H1 (cell line): ENCODE measurements around the gene NCBP2. TPM values are rescaled to one million over a fixed set of nuclear protein-coding genes. Genes with fewer than 3 reads are reported as not detected.

Experiments
- CTCF ChIA-PET: fragments of 300-600 bp; sonication (Branson Sonifier 250); formaldehyde crosslinking; loops from one replicate; lab custom pipeline; 2021; ENCODE audit not compliant: partially characterized antibody; lab: Charles Lee
- POLR2A ChIA-PET: fragments of 300-600 bp; sonication (Branson Sonifier 250); formaldehyde crosslinking; loops from one replicate; lab custom pipeline; 2021; ENCODE audit warnings: inconsistent platforms; ENCODE audit not compliant: partially characterized antibody; lab: Charles Lee
- DNase-seq, 2 experiments: peaks; one replicate each; pipeline versions ENCODE4 v3.0.0 to v3.0.0-alpha.2; 2010 to 2022; ENCODE audit warnings: low spot score in 2 of 2, low read depth in 1 of 2, mixed read lengths in 1 of 2
- FAIRE-seq: peaks from 2 replicates; lab custom pipeline; 2011; peaks lifted over from hg19 to GRCh38; lab: Jason Lieb, UNC
- H2AFZ ChIP-seq: 2 replicates; pipeline ENCODE4 v1.8.1; 2012; ENCODE audit warnings: low read length, inconsistent platforms
- H2AK5ac ChIP-seq: 2 replicates; pipeline ENCODE4 v1.6.1; 2013; ENCODE audit warnings: low read depth, low read length
- H2BK120ac ChIP-seq: replicated peaks from 2 replicates; pipeline ENCODE3; 2013; ENCODE audit warnings: low read depth, low read length, inconsistent platforms
- H2BK12ac ChIP-seq: 2 replicates; pipeline ENCODE4 v1.6.1; 2013; ENCODE audit warnings: low read depth, low read length
- H2BK15ac ChIP-seq: 2 replicates; pipeline ENCODE4 v1.6.1; 2013; ENCODE audit warnings: low read length
- H2BK20ac ChIP-seq: 2 replicates; pipeline ENCODE4 v1.6.1; 2013; ENCODE audit warnings: low read length
- H2BK5ac ChIP-seq: 2 replicates; pipeline ENCODE4 v1.6.1; 2013; ENCODE audit warnings: low read depth, low read length
- H3K14ac ChIP-seq: 2 replicates; pipeline ENCODE4 v1.6.1; 2013; ENCODE audit warnings: inconsistent platforms; ENCODE audit not compliant: insufficient read length
- H3K18ac ChIP-seq: 2 replicates; pipeline ENCODE4 v1.6.1; 2013; ENCODE audit warnings: low read length; ENCODE audit errors: extremely low read depth
- H3K23ac ChIP-seq: 2 replicates; pipeline ENCODE4 v1.6.1; 2013; ENCODE audit warnings: inconsistent platforms; ENCODE audit not compliant: insufficient read length
- H3K23me2 ChIP-seq: 2 replicates; pipeline ENCODE4 v1.6.1; 2013; ENCODE audit warnings: low read depth, low read length
- H3K27ac ChIP-seq: 2 replicates; pipeline ENCODE4 v1.6.1; 2011; ENCODE audit warnings: low read depth, low read length, inconsistent platforms
- H3K27me3 ChIP-seq, 4 experiments: replicated peaks in 1 of 4; 1 replicate in 1 of 4; 2 replicates in 3 of 4; pipeline versions ENCODE4 v1.6.1 to v1.8.1; 2011 to 2013; ENCODE audit warnings: low read length in 3 of 4, mild to moderate bottlenecking in 3 of 4, inconsistent platforms in 2 of 4, mixed read lengths in 2 of 4, moderate library complexity in 1 of 4; ENCODE audit not compliant: control insufficient read depth in 3 of 4, insufficient read depth in 3 of 4; ENCODE audit errors: extremely low read depth in 1 of 4
- H3K36me3 ChIP-seq, 4 experiments: 2 replicates each; pipeline versions ENCODE4 v1.6.1 to v1.8.1; 2011 to 2013; ENCODE audit warnings: mild to moderate bottlenecking in 4 of 4, low read length in 3 of 4, moderate library complexity in 2 of 4, control low read depth in 1 of 4, inconsistent platforms in 1 of 4; ENCODE audit not compliant: insufficient read depth in 4 of 4, control insufficient read depth in 2 of 4
- H3K4ac ChIP-seq: replicated peaks from 2 replicates; pipeline ENCODE3; 2013; ENCODE audit warnings: low read length, low read depth, mixed read lengths, inconsistent platforms; ENCODE audit not compliant: insufficient read length
- H3K4me1 ChIP-seq, 4 experiments: replicated peaks in 1 of 4; 1 replicate in 1 of 4; 2 replicates in 3 of 4; pipeline versions ENCODE4 v1.6.1 to v1.8.1; 2011 to 2013; ENCODE audit warnings: low read length in 3 of 4, inconsistent platforms in 2 of 4, mixed read lengths in 1 of 4; ENCODE audit not compliant: insufficient read depth in 4 of 4, control insufficient read depth in 3 of 4
- H3K4me2 ChIP-seq, 2 experiments: 2 replicates each; pipeline versions ENCODE4 v1.6.1 to v1.8.1; 2011 to 2013; ENCODE audit warnings: low read depth in 2 of 2, low read length in 2 of 2, control low read depth in 1 of 2, inconsistent platforms in 1 of 2, mild to moderate bottlenecking in 1 of 2; ENCODE audit not compliant: insufficient read depth in 1 of 2
- H3K4me3 ChIP-seq, 4 experiments: fragments of 200-600, 300-600 bp in 1 of 4; sonication (generic), shearing (Covaris generic), sonication (Bioruptor Twin) in 1 of 4; 2 replicates each; pipeline versions ENCODE4 v1.5.1 to v1.8.1; 2011 to 2016; ENCODE audit warnings: low read length in 4 of 4, low read depth in 3 of 4, control low read depth in 2 of 4, inconsistent platforms in 2 of 4, mild to moderate bottlenecking in 2 of 4, mixed read lengths in 1 of 4, moderate library complexity in 1 of 4; ENCODE audit not compliant: insufficient read depth in 2 of 4; ENCODE audit errors: extremely low read depth in 1 of 4
- H3K56ac ChIP-seq: replicated peaks from 2 replicates; pipeline ENCODE3; 2013; ENCODE audit warnings: low read depth, mild to moderate bottlenecking, mixed read lengths, low read length, inconsistent platforms; ENCODE audit not compliant: insufficient read length
- H3K79me1 ChIP-seq: 2 replicates; pipeline ENCODE4 v1.6.1; 2013; ENCODE audit warnings: low read depth, low read length, control low read depth
- H3K79me2 ChIP-seq, 2 experiments: 2 replicates each; pipeline versions ENCODE4 v1.6.1 to v1.8.1; 2012 to 2013; ENCODE audit warnings: low read length in 2 of 2, mild to moderate bottlenecking in 2 of 2, inconsistent platforms in 1 of 2; ENCODE audit not compliant: insufficient read depth in 2 of 2, control insufficient read depth in 1 of 2
- H3K9ac ChIP-seq, 4 experiments: replicated peaks in 1 of 4; 1 replicate in 1 of 4; 2 replicates in 3 of 4; pipeline versions ENCODE4 v1.6.1 to v1.8.1; 2011 to 2013; ENCODE audit warnings: low read depth in 3 of 4, low read length in 3 of 4, control low read depth in 2 of 4, mild to moderate bottlenecking in 2 of 4, moderate library complexity in 2 of 4, inconsistent platforms in 1 of 4; ENCODE audit errors: extremely low read depth in 1 of 4
- H3K9me3 ChIP-seq, 2 experiments: 2 replicates each; pipeline versions ENCODE4 v1.6.1 to v1.8.1; 2012 to 2013; ENCODE audit warnings: mild to moderate bottlenecking in 2 of 2, moderate library complexity in 2 of 2, control low read depth in 1 of 2, inconsistent platforms in 1 of 2, low read depth in 1 of 2, low read length in 1 of 2, mixed read lengths in 1 of 2; ENCODE audit not compliant: insufficient read depth in 2 of 2
- H4K20me1 ChIP-seq, 2 experiments: replicated peaks in 1 of 2; 2 replicates each; pipeline versions ENCODE3 to v1.8.1; 2011 to 2013; ENCODE audit warnings: inconsistent platforms in 2 of 2, low read length in 2 of 2, mild to moderate bottlenecking in 1 of 2; ENCODE audit not compliant: insufficient read depth in 2 of 2, control insufficient read depth in 1 of 2
- H4K5ac ChIP-seq: 2 replicates; pipeline ENCODE4 v1.6.1; 2013; ENCODE audit warnings: low read length, low read depth, mixed read lengths, inconsistent platforms; ENCODE audit not compliant: insufficient read length
- H4K8ac ChIP-seq: 2 replicates; pipeline ENCODE4 v1.8.0; 2013; ENCODE audit warnings: mild to moderate bottlenecking, moderate library complexity, low read length, inconsistent platforms; ENCODE audit not compliant: insufficient read depth; ENCODE audit errors: extremely low read depth
- H4K91ac ChIP-seq: replicated peaks from 2 replicates; pipeline ENCODE3; 2013; ENCODE audit warnings: low read length, mixed read lengths, inconsistent platforms; ENCODE audit not compliant: insufficient read length
- CBX8 ChIP-seq: fragments of 300-800, 300-1000 bp; sonication (generic); IDR thresholded peaks from 2 replicates; pipeline ENCODE4 v1.7.1; 2016; ENCODE audit warnings: low read depth, low read length, borderline replicate concordance
- CEBPB ChIP-seq: IDR thresholded peaks from 2 replicates; pipeline ENCODE4 v1.6.1; 2012; ENCODE audit warnings: low read depth, low read length
- CTCF ChIP-seq, 3 experiments: IDR thresholded peaks; 1 replicate in 2 of 3; 2 replicates in 1 of 3; pipeline versions ENCODE4 v1.5.1 to v1.6.1; 2011; ENCODE audit warnings: low read length in 3 of 3, mild to moderate bottlenecking in 3 of 3, inconsistent platforms in 2 of 3, low read depth in 1 of 3, moderate library complexity in 1 of 3; ENCODE audit not compliant: insufficient read depth in 1 of 3; ENCODE audit errors: control extremely low read depth in 1 of 3
- EGR1 ChIP-seq: IDR thresholded peaks from 2 replicates; pipeline ENCODE4 v1.6.1; 2011; ENCODE audit warnings: low read depth, low read length, borderline replicate concordance
- GABPA ChIP-seq: IDR thresholded peaks from 2 replicates; pipeline ENCODE4 v1.6.1; 2011; ENCODE audit warnings: mild to moderate bottlenecking, low read length, moderate library complexity, borderline replicate concordance; ENCODE audit not compliant: insufficient read depth
- GTF2F1 ChIP-seq: IDR thresholded peaks from 2 replicates; pipeline ENCODE4 v1.6.1; 2012; ENCODE audit warnings: low read depth, low read length, improper control_type of control experiment, borderline replicate concordance
- SAP30 ChIP-seq: fragments of 300-600 bp; sonication (generic); IDR thresholded peaks from 2 replicates; pipeline ENCODE4 v1.7.1; 2012; ENCODE audit warnings: low read length, moderate library complexity, mild to moderate bottlenecking, inconsistent platforms; ENCODE audit not compliant: insufficient read depth, insufficient replicate concordance
- TAF1 ChIP-seq: IDR thresholded peaks from 2 replicates; pipeline ENCODE4 v1.6.1; 2011; ENCODE audit warnings: mild to moderate bottlenecking, low read depth, low read length
- TCF12 ChIP-seq: IDR thresholded peaks from 2 replicates; pipeline ENCODE4 v1.6.1; 2011; ENCODE audit warnings: low read depth, mild to moderate bottlenecking, low read length
- YY1 ChIP-seq: IDR thresholded peaks from 2 replicates; pipeline ENCODE4 v1.6.1; 2011; ENCODE audit warnings: low read depth, mild to moderate bottlenecking, low read length
- WGBS, 2 experiments: shearing (Covaris generic) in 1 of 2; methylation state at CpG; one replicate each; pipeline versions ENCODE4 v1.1.6 to v1.1.7; 2013 to 2015; ENCODE audit warnings: low lambda C conversion rate in 2 of 2, mixed read lengths in 2 of 2, inconsistent platforms in 1 of 2, low coverage in 1 of 2, missing lambda C conversion rate in 1 of 2; ENCODE audit not compliant: insufficient replicate concordance in 2 of 2, insufficient coverage in 1 of 2, insufficient read length in 1 of 2; ENCODE audit errors: extremely low coverage in 1 of 2, missing lambda C conversion rate in 1 of 2; 5-methylcytosine and 5-hydroxymethylcytosine counted together
- polyA plus RNA-seq, 7 experiments: library from polyadenylated mRNA; depleted of rRNA in 3 of 7; stranded (reverse) in 5 of 7; unstranded in 2 of 7; fragments of >200 nt in 5 of 7; fragments of 200-250 nt in 2 of 7; gene quantifications; 1 replicate in 5 of 7; 2 replicates in 1 of 7; 4 replicates in 1 of 7; pipeline versions ENCODE4 v1.2.1 to v1.2.3, GENCODE V29; 2011 to 2013; ENCODE audit warnings: missing spikeins in 2 of 7, mixed read lengths in 2 of 7
- total RNA-seq: library from RNA; stranded (reverse); fragmentation: NEBNext Ultra II Directional; extraction: Animal tissue kit (Norgen Biotek cat#: 25700); gene quantifications from 2 replicates; pipeline ENCODE4 v1.2.1, GENCODE V29; 2021

The NCBP2 gene
- total and polyA plus RNA-seq, 2 of the 8 experiments (the other 6 are each of a cell fraction or from before 2014, with no cell fraction given) = 34.1 to 100 TPM

DNA sequence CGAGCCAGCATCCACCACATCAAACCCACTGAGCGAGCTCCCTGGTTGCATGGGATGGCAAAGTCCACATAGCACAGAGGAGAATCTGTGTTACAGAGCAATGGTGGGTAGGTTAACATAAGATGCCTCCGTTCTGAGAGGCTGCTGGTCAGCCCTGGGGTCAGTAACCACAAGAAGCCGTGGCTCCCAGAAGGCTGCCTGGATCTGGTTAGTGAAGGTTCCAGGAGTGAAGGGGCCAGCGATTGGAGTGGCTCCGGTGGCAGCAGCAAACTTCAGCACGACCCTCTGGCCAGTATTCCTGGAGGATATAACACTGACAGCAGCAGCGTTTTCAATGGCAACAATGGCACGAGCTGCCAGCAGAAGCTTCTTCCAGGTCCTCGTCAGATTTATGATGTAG is 44.7 kb upstream of the NCBP2 start:
- POLR2A ChIA-PET = no interaction called here
- Histone ChIP-seq H3K56ac (no peak overlapping the region), H2AFZ (no peak overlapping the region), H3K79me1 (no peaks in the 10 kb centered on the region), H3K14ac (no peak overlapping the region), H3K36me3 (no peaks in the 10 kb centered on the region), H2AK5ac (no peak overlapping the region), H2BK120ac (no peak overlapping the region), H3K18ac (no peak overlapping the region)
- no peak for DNase-seq
- TF ChIP-seq GTF2F1 (no peak), CEBPB (no peak), GABPA (no peak), TCF12 (no peak), TAF1 (no peak), SAP30 (no peak), CBX8 (no peak), CTCF (IDR thresholded peaks at IDR 0.05; ENCODE audit: control extremely low read depth in 1 of 3, insufficient read depth in 1 of 3, low read depth in 1 of 3, low read length in 3 of 3) (no peak), EGR1 (no peak), YY1 (no peak)
- TF ChIP-seq, all 59 proteins: peak for 0
- CTCF ChIA-PET = interaction anchor here (0.7 to 1.3 kb wide), 6 partner anchors 9 to 945 kb away, joined by 3 to 5 read pairs (median 4); no protein-coding TSS in a partner anchor
- H4K5ac ChIP-seq = no peak overlapping the region
- H3K79me2 ChIP-seq = no peaks in the 10 kb centered on the region
- no peak overlapping the region for H3K4ac ChIP-seq
- H3K27me3 ChIP-seq = no peaks in the 10 kb centered on the region
- no peak overlapping the region for H3K9ac ChIP-seq
- H3K23ac ChIP-seq = no peak overlapping the region
- peaks cover 0 to 1% of the 10 kb centered on the region in 2 experiments for H4K20me1 ChIP-seq
- no peak overlapping the region for H2BK5ac ChIP-seq
- H3K23me2 ChIP-seq = no peaks in the 10 kb centered on the region
- 87% methylated on average over 10 of the region's 10 CpGs; no CpG with 5 or more reads in 1 of the 2 experiments for WGBS, 2 experiments
- H3K4me1 ChIP-seq = no peaks in the 10 kb centered on the region
- no peak overlapping the region for H2BK12ac ChIP-seq
- no peak overlapping the region for H3K27ac ChIP-seq
- no peak overlapping the region for H2BK20ac ChIP-seq
- FAIRE-seq = no peak
- H3K9me3 ChIP-seq = no peaks in the 10 kb centered on the region
- H3K4me3 ChIP-seq = no peak overlapping the region
- H2BK15ac ChIP-seq = no peak overlapping the region
- no peak overlapping the region for H3K4me2 ChIP-seq
- no peak overlapping the region for H4K91ac ChIP-seq
- H4K8ac ChIP-seq = no peak overlapping the region; the same call in 1 of the 2 replicates
